ENCODE measurements around the gene NUP98.

Gene NUP98

GRCh38 chr11:3723014-3723708 is 74.2 kb downstream of the NUP98 start:
- DNase-seq, result no peak

- DNase-seq, result no peak
Measured at GRCh38 chr11:3722100-3722499, 75.3 kb downstream of the NUP98 start.

- no peak for DNase-seq
Measured at GRCh38 chr11:3720997-3721396, 76.4 kb downstream of the NUP98 start.

GRCh38 chr11:3712274-3712673 is 85.1 kb downstream of the NUP98 start:
- DNase-seq, result no peak

GRCh38 chr11:3710485-3711259 is 86.7 kb downstream of the NUP98 start:
- DNase-seq, result no peak

- no peak for DNase-seq
Measured at GRCh38 chr11:3709977-3710376, 87.4 kb downstream of the NUP98 start.

- DNase-seq, result no peak
Measured at GRCh38 chr11:3707176-3707575, 90.2 kb downstream of the NUP98 start.

- no peak for DNase-seq
Measured at GRCh38 chr11:3703383-3703782, 94.0 kb downstream of the NUP98 start.

- DNase-seq, result no peak
Measured at GRCh38 chr11:3700910-3701309, 96.4 kb downstream of the NUP98 start.

- DNase-seq, result no peak
Measured at GRCh38 chr11:3700410-3700809, 96.9 kb downstream of the NUP98 start.

- no peak for DNase-seq
Measured at GRCh38 chr11:3686751-3687150, 110.6 kb downstream of the NUP98 start.

- peak; percentile 10 for DNase-seq
Measured at GRCh38 chr11:3685923-3686322, 111.4 kb downstream of the NUP98 start.

GRCh38 chr11:3684819-3685172 is 112.6 kb downstream of the NUP98 start:
- DNase-seq, result no peak

GRCh38 chr11:3684129-3684818 is 113.1 kb downstream of the NUP98 start:
- DNase-seq, result no peak

GRCh38 chr11:3683039-3683438 is 114.3 kb downstream of the NUP98 start:
- no peak for DNase-seq

- DNase-seq, result no peak
Measured at GRCh38 chr11:3679077-3679476, 118.3 kb downstream of the NUP98 start.

- no peak for DNase-seq
Measured at GRCh38 chr11:3675971-3676370, 121.4 kb downstream of the NUP98 start.

- no peak for DNase-seq
Measured at GRCh38 chr11:3674189-3674588, 123.2 kb downstream of the NUP98 start.

GRCh38 chr11:3671334-3672254 is 125.8 kb downstream of the NUP98 start, which contains the start of gene CHRNA10:
TSS of gene CHRNA10 (minus strand) at chr11:3671384. CDS start at chr11:3671312, 72 bp downstream.
- no peak for DNase-seq

- no peak for DNase-seq
Measured at GRCh38 chr11:3669742-3670183, 127.6 kb downstream of the NUP98 start.

GRCh38 chr11:3669128-3669527 is 128.2 kb downstream of the NUP98 start:
- DNase-seq, result no peak

GRCh38 chr11:3667149-3668035 is 130.0 kb downstream of the NUP98 start:
- no peak for DNase-seq
